HG03066 (cell line): ENCODE measurements around the gene DGCR2.
"Not testable (repeated sequence)": the region's sequence is repeated elsewhere in the genome, so short reads cannot be mapped to it uniquely, and the experiment has no call there.

Source experiments
- ATAC-seq: cut with Tn5 transposase; IDR thresholded peaks from one replicate; pipeline ENCODE4 v1.9.1; 2021; ENCODE audit warnings: low read depth; ENCODE audit not compliant: unreplicated experiment

The DGCR2 gene

DNA sequence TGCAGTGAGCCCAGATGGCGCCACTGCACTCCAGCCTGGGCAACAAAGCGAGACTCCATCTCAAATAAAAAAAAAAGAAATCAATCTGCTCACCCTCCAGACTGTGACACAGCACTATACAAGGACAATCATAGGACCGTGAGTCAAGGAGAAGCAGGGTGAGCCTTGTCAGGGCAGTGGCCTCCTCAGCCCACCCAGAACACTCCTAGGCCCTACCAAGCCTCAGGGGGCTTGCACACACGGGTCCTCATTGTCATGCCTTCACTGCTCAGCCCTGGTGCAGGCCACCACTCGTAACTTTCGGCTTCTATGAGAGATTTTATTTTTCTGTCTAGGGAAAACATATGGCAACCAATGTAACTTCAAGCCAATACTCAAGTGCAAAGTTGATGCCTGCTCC is 35.8 kb downstream of the DGCR2 start:
- ATAC-seq: no peak

DNA sequence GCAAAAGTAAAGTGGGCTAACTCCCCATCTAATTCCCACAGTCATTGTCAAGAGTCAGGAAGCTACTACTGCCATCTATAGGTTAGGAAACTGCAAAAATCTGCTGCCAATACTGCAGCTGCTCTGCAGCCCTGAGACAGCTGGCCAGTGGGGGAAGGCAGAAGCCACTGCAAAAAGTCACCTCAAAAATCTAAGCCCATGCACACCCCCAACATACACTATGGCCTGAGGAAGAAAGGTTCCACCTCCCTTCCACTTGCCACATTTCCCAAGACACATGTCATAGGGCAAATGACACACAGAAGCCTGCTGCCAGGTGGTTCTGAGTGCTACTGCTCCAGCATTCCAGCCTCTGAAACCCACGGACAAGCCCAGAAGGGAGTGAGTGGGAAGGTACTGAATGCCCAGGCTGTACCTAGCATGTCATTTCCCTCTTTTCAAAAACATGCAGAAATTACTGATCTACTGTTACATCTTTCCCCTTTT is 36.9 kb downstream of the DGCR2 start:
- no peak for ATAC-seq

DNA sequence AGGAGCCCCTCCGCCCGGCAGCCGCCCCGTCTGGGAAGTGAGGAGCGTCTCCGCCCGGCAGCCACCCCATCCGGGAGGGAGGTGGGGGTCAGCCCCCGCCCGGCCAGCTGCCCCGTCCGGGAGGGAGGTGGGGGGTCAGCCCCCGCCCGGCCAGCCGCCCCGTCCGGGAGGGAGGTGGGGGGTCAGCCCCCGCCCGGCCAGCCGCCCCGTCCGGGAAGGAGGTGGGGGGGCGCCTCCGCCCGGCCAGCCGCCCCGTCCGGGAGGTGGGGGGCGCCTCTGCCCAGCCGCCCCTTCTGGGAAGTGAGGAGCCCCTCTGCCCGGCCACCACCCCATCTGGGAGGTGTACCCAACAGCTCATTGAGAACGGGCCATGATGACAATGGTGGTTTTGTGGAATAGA is 37.6 kb downstream of the DGCR2 start:
- ATAC-seq: not testable (repeated sequence)

- ATAC-seq: not testable (repeated sequence)
Observed at GRCh38 chr22:19084126-19084525, 38.1 kb downstream of the DGCR2 start.

DNA sequence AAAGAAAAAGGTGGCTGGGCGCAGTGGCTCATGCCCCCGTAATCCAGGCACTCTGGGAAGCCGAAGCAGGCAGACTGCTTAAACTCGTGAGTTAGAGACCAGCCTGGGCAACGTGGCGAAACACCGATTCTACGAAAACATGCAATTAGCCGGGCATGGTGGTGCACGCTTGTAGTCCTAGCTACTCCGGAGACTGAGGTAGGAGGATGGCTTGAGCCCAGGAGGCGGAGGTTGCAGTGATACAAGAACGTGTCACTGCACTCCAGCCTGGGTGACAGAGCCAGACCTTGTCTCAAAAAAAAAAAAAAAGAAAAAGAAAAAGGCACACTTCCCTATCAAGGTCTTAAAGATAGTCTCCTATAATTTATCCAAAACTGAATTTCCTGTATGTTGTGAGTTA is 39.4 kb downstream of the DGCR2 start:
- no peak for ATAC-seq

DNA sequence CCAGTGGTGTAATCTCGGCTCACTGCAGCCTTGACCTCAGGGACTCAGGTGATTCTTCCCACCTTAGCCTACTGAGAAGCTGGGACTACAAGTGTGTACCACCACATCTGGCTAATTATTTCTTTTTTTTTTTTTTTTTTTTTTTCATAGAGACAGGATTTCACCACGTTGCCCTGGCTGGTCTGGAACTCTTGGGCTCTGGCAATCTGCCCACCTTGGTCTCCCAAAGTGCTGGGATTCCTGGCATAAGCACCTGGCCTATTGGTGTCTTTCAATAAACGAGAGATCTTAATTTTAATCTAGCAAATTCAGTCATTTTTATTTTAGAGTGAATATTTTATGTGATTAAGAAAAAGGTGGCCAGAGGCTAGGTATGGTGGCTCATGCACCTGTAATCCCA is 40.1 kb downstream of the DGCR2 start:
- ATAC-seq: no peak

GRCh38 chr22:19081351-19081750 is 40.9 kb downstream of the DGCR2 start:
- no peak for ATAC-seq

GRCh38 chr22:19080853-19081252 is 41.4 kb downstream of the DGCR2 start:
- ATAC-seq: no peak

GRCh38 chr22:19079691-19080090 is 42.5 kb downstream of the DGCR2 start:
- ATAC-seq: no peak

DNA sequence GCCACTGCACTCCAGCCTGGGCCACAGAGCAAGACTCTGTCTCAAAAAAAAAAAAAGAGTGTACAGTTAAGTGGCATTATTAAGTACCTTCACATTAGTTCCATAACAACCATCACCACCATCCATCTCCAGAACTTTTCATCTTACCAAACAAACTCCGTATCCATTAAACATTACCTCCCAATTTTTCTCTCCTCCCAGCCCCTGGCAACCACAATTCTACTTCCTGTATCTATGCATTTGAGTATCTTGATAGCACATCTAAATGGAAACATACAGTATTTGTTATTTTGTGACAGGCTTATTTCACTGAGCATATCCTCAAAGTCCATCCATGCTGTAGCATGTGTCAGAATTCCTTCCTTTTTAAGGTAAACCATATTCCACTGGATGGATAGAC is 46.8 kb downstream of the DGCR2 start:
- ATAC-seq: no peak

GRCh38 chr22:19072853-19073252 is 49.4 kb downstream of the DGCR2 start:
- not testable (repeated sequence) for ATAC-seq

- no peak for ATAC-seq
Observed at GRCh38 chr22:19070397-19071169, 51.6 kb downstream of the DGCR2 start.

DNA sequence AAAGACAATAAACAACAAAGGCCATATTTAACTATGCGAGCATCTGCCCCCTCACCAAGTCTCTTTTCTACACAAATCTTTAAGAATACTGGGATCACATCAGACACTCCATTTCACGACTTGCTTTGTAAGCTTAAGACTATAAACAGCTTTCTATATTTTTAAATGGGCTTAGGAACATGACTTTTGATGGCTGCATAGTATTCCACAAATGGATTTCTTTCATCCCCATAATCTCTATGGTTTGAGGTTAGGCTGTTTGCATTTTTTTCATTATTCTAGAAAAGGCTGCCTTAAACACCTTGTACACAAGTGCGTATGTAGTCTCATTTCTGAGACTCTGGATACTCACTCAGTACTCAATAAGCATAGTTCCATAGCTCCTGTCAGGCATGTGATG is 52.8 kb downstream of the DGCR2 start:
- no peak for ATAC-seq

- no peak for ATAC-seq
Observed at GRCh38 chr22:19068784-19069271, 53.4 kb downstream of the DGCR2 start.

DNA sequence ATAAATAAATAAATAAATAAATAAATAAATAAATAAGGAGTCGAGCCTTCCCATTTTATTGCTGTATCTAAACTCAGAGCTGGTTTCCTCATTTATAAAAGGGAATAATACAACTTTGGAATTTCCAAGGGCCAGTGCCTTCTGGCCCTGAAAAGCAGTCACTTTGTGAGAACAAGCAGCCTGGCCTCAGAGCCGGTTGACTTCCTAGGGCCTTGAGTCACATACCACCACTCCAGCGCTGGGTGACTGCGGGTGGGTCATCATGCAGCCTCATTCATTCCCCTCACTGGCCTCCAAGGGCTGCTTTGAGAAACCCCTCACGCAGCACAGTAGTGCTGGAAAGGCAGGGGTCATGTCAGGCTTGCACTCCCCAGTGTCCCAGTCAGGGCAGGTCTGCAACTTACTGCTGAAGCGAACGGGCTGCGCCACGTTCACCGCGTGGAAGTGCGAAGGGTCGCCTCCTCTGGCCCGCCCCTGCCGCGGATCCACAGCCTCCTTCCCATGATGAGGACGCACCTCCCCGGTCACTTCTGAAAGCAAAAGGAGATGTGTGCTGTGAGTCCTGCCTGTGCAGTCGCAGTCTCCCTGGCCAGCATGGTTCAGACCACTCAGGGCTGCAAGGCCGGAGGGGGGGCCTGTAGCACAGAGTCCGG is 54.4 kb downstream of the DGCR2 start:
- no peak for ATAC-seq

GRCh38 chr22:19066531-19067271 is 55.5 kb downstream of the DGCR2 start:
- no peak for ATAC-seq

- no peak for ATAC-seq
Observed at GRCh38 chr22:19065929-19066328, 56.3 kb downstream of the DGCR2 start.

DNA sequence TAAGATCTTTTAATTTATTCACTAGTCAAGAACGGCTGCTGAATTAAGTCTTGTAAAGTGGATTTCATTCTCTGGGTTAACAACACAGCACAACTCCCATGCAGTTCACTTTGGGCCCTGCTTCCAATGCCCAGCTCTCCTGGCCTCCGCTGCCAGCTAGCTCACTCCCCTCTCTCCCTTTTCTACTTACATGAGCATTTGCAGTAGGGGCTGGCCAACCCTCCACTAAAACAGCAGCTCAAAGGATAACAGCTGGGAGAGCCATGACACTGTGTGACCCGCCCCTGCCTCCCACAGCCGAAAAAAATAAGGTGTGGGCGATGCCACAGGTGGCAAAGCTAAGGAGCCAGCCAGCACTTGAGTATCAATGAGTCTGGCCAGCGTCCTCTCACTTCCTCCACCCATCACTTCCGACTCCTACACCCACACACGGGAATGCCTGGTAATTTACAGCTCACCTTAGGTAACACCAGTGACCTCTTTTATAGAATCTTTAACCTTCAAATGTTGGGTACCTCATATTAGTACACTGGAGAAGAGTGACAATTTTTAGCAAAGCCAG is 56.8 kb downstream of the DGCR2 start:
- ATAC-seq: no peak

DNA sequence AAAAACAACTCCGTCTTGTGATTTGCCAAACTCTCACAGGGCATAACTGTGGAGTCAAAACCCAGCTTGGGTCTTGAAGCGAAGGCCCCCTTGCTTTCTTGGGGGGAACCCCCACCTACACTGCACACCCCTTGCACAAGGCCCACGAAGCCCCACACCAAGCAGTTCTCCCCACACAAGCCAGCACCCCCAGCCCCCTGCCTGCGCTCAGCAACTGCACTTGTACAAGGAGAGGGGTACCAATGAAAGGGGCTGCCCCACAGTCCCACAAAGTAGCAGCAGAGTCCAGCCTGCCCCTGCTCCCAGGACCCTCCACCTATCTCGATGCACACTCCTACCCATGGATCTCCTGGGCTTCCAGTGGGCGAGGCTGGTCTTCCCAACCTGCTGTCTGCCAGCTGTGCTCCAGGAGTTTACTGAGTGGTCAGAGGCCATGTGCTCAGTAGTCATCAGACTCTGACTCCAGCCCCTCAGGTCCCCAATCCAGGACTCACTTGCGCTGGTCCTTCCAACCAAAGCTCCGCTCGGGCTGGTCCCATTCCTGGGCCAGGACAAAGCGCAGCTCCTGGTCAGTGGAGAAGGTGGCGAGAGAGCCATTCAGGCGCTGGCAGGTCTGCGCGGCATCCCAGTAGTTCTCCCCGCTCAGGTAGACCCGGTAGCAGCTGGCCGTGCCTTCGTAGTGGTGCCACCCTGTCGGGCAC is 57.7 kb downstream of the DGCR2 start:
- ATAC-seq: no peak

- ATAC-seq: no peak
Observed at GRCh38 chr22:19063581-19064353, 58.4 kb downstream of the DGCR2 start.
